GM12878 (cell line): ENCODE data around the gene CLDN15.

ENCODE experiments used
- BMI1 ChIP-seq: fragments of 450-650 bp; IDR thresholded peaks from 2 replicates; pipeline ENCODE4 v1.6.1; 2016; ENCODE audit warnings: mild to moderate bottlenecking, moderate library complexity, borderline replicate concordance
- CTCF ChIP-seq, 3 experiments: IDR thresholded peaks in 2 of 3; conservative IDR thresholded peaks in 1 of 3; 2 replicates each; pipeline ENCODE4 v1.5.1; 2011; ENCODE audit warnings: low read depth in 3 of 3, low read length in 3 of 3, mild to moderate bottlenecking in 3 of 3, control low read depth in 2 of 3, moderate library complexity in 2 of 3, inconsistent platforms in 1 of 3, mixed read lengths in 1 of 3; ENCODE audit not compliant: control insufficient read depth in 2 of 3, insufficient read depth in 1 of 3; ENCODE audit errors: extremely low read depth in 1 of 3
- RELA ChIP-seq: fragments of 450-650 bp; IDR thresholded peaks from 2 replicates; pipeline ENCODE4 v1.8.0; 2014; ENCODE audit warnings: borderline replicate concordance; ENCODE audit not compliant: partially characterized antibody
- TARDBP ChIP-seq: IDR thresholded peaks from 2 replicates; pipeline ENCODE4 v1.6.1; 2016; ENCODE audit warnings: borderline replicate concordance
- TF ChIP-seq, protein P1 (sequence below): IDR thresholded peaks from 2 replicates; pipeline ENCODE4 v1.6.1; 2012; ENCODE audit warnings: mild to moderate bottlenecking, low read depth, low read length

DNA sequence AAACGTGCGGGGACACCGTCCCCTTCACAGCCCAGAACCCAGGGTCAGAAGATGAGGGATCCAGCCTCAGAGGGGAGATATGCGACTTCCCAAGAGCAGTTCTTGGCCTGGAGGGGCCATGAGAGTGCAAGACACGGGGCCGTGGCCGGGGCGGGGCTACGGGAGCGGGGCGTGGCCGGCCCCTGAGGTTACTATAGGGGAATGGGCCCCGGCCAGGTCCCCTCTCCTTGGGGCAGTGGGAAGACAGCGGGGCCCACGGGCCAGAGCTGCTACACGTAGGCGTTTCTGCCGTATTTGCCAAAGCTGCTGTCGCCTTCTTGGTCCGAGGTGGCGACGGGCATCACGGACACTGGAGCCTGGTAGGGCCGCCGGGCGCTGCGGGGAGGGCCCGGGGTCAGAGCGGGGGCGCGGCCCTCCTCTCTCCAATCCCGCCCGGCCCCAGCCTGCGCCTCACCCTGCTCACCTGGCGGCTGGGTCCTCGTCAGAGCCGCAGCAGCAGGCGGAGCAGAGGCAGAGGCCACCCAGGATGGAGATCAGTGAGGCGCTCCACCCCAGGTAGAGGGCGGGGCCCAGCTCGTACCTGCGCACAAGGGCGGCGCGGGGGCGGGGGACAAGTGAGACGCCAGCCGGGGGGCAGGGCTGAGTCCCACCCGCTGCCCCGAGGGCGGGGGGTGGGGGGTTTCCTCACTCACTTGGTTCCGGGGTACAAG, 5.3 kb downstream of the CLDN15 start:
- TF ChIP-seq, protein P1, sequence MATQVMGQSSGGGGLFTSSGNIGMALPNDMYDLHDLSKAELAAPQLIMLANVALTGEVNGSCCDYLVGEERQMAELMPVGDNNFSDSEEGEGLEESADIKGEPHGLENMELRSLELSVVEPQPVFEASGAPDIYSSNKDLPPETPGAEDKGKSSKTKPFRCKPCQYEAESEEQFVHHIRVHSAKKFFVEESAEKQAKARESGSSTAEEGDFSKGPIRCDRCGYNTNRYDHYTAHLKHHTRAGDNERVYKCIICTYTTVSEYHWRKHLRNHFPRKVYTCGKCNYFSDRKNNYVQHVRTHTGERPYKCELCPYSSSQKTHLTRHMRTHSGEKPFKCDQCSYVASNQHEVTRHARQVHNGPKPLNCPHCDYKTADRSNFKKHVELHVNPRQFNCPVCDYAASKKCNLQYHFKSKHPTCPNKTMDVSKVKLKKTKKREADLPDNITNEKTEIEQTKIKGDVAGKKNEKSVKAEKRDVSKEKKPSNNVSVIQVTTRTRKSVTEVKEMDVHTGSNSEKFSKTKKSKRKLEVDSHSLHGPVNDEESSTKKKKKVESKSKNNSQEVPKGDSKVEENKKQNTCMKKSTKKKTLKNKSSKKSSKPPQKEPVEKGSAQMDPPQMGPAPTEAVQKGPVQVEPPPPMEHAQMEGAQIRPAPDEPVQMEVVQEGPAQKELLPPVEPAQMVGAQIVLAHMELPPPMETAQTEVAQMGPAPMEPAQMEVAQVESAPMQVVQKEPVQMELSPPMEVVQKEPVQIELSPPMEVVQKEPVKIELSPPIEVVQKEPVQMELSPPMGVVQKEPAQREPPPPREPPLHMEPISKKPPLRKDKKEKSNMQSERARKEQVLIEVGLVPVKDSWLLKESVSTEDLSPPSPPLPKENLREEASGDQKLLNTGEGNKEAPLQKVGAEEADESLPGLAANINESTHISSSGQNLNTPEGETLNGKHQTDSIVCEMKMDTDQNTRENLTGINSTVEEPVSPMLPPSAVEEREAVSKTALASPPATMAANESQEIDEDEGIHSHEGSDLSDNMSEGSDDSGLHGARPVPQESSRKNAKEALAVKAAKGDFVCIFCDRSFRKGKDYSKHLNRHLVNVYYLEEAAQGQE, result no peak
- TF ChIP-seq TARDBP, result no peak
- TF ChIP-seq BMI1, result no peak
- TF ChIP-seq CTCF (IDR thresholded peaks at IDR 0.05 in 2 of 3, conservative IDR thresholded peaks at IDR 0.05 in 1 of 3; ENCODE audit: control insufficient read depth in 2 of 3, extremely low read depth in 1 of 3, insufficient read depth in 1 of 3, low read depth in 3 of 3, low read length in 3 of 3), result no peak
- no peak for TF ChIP-seq RELA
